NCI-H1048 (cell line): Measurements from ENCODE around the gene CCDC195.

ENCODE experiments used
- DNase-seq: peaks from one replicate; lab custom pipeline; 2025; lab: John Stamatoyannopoulos, UW

CCDC195 gene

GRCh38 chr2:224716201-224716600 is at the start of gene CCDC195:
Gene CCDC195 (minus strand): TSS chr2:224716365. CDS start chr2:224716365, 0 bp downstream.
- no peak for DNase-seq

GRCh38 chr2:224764565-224765236 is 48.5 kb upstream of the CCDC195 start:
- no peak for DNase-seq

- DNase-seq, result no peak
Observed at GRCh38 chr2:224757934-224758548, 41.9 kb upstream of the CCDC195 start.

GRCh38 chr2:224753743-224754540 is 37.8 kb upstream of the CCDC195 start:
- DNase-seq, result no peak

DNA sequence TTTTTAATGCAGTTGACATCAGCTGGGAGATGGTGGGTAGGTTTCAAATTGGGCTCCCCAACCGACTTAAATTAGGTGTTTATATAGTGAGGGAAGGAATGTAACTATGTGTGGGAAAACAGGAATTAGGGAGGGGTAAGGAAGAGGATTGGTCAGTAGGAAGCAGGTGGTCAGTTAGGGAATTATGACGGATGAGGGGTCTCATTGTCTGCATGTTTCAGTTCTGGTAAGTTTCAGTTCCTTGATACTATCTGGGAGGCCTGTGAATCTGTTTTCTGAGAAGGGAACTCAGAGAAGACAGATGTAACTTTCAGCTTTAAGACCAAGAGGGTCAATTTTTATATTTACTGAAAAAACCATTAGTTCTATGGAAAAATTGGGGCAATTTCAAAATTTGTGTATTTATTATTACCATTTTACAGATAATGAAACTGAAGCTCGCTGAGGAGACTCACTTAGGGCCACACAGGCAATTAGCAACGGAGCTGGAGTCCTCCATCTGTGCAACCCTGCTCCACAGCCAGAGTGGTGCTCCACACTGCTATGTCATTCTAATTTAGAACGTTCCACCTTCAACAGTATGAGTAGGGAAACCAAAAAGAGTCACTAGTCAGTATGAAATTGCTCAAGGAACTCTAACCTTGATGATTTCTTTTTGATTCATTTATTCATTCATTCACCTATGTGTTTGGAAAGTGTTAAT is 36.0 kb upstream of the CCDC195 start:
- DNase-seq, result no peak

DNA sequence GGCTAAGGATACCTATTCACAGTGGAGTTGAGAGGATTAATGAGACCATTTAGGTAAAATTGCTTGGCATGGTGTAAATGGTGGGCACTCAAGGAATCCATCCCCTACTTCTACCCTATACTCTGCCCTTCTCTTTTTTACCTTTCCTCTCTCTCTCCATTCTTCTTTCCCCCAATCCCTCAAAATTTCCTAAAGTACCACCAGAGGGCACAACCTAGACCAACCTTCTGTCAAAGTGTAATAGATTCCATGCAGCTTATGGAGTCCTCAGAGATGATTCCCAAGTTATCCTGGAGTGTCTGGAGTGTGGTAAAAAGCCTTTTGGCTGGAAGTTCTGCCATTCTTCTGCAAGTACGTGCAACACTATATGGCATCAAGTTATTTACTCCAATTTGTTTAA is 33.0 kb upstream of the CCDC195 start:
- DNase-seq, result no peak

- no peak for DNase-seq
Observed at GRCh38 chr2:224747765-224748164, 31.6 kb upstream of the CCDC195 start.

DNA sequence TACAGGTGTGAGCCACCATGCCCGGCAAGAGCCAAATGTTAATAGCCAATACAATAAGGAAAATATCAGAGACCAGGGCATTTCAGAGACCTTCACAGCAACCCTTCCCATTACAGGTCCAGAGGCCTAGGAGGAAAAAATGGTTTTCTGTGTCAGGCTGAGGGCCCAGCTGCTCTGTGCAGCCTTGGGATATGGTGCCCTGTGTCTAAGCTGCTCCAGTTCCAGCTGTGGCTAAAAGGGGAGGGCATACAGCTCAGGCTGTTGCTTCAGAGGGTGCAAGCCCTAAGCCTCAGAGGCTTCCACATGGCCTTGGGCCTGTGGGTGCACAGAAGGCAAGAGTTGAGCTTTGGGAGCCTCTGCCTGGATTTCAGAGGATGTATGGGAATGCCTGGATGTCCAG is 20.1 kb upstream of the CCDC195 start:
- DNase-seq, result no peak

- DNase-seq, result no peak
Observed at GRCh38 chr2:224734949-224735348, 18.8 kb upstream of the CCDC195 start.

DNA sequence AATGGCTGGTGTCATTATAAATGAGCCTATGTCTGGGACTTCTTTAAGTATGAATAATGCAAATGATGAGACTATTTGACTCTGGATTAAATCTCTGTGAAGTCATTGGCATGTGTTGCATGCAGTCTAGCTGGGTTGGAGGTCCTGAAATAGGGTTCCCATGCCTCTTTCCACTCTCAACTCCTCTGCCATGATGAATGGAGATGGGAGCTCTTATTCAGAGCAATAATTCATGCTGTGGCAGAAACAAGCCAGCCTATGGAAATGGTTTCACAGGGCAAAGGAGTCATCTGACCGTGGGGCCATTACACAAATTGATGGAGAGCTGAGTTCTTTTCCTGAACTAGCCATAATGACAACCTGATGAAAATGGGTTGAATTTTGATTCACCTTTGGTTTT is 15.5 kb upstream of the CCDC195 start:
- no peak for DNase-seq

DNA sequence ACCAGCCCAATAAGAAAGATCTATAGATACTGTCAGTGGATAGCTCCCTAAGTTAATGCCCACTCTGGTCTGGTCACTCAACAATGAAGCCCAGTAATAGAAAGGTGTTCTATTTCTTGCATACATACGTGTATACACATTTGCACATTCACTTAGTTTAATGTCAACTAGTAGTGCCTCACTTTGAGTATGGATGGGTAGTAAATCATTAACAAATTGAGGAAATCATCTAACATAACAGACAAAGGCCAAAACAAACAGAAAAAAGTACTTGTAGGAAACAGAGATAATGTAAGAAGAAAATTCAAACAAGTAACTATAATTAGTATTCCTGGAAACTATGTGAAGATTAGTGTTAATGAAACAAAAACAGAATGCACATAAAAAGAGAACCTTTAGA is 13.3 kb upstream of the CCDC195 start:
- no peak for DNase-seq

- DNase-seq, result no peak
Observed at GRCh38 chr2:224724331-224724730, 8.2 kb upstream of the CCDC195 start.

- no peak for DNase-seq
Observed at GRCh38 chr2:224723586-224724217, 7.5 kb upstream of the CCDC195 start.

- DNase-seq, result no peak
Observed at GRCh38 chr2:224722770-224723169, 6.6 kb upstream of the CCDC195 start.

DNA sequence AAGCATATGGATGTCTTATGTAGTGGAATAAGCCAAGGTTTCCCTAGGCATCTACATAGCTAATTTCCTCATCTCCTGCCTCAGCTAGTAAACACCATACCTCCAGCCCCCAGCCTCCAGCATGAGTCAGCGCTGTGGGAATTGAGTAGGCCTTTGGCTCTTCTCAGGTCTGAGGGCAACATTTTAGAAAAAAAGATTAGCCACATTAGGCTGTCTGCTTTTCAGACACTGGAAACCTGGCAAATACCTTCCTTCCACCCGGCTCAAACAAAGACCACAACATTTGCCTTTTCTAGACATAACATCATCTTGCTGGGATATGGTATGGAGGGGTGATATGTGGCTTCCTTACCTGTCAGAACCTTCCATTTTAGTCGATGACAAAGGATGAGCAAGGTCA is 6.1 kb upstream of the CCDC195 start:
- no peak for DNase-seq

- DNase-seq, result no peak
Observed at GRCh38 chr2:224716921-224717320, 756 bp upstream of the CCDC195 start.

DNA sequence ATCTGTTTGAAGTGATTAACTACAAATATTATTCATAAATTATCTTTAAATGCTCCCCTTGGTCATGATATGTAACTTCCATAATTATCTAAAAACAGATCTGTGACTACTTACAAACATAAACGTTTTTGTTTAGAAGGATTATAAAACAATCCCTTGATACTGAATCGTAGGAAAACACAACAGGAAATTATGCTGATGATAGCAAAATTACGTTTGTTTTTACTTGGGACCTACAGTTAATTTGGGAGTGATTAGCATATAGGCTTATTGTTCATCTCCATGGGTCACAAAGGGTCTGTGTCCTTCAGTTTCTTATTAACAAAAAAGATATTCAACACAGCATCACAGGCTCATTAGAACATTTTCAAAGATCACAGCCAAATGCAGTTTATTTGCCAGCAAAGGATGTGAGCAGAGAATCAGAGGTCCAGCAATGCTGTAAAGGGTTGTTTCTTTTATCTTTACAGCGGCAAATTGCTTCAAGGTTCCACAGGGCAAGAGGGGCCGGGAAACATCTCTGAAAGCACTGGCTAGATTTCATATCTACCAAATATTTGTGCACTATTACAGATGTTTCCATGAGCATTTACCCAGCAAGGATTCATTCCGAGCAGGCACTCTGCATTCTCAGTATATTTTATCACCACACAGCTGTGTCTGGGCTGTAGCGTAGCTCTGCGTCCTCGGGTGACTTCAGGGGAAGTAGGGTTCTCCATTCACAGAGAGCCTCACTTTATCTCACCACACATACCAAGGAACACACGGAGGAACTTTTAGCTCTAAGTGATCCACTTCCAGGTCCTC is 4.1 kb downstream of the CCDC195 start:
- no peak for DNase-seq

DNA sequence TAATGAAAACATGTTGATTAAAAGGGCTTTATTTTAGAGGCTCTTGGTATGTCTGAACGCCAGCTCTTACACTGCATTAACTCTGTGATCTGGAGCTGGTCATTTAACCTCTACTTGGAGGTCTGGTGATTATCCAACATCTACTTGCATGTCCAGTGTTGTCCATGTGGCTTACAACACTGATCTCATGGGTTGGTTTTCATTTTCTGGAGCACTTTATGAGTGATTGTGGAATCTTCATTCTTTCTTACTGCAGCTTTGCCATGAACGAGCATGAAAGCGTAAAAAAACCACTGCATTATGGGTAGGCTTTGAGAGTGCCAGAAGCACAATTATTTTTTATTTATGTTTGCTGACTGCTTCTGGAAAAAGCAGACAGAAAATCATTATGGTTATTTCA is 4.8 kb downstream of the CCDC195 start:
- DNase-seq, result no peak

DNA sequence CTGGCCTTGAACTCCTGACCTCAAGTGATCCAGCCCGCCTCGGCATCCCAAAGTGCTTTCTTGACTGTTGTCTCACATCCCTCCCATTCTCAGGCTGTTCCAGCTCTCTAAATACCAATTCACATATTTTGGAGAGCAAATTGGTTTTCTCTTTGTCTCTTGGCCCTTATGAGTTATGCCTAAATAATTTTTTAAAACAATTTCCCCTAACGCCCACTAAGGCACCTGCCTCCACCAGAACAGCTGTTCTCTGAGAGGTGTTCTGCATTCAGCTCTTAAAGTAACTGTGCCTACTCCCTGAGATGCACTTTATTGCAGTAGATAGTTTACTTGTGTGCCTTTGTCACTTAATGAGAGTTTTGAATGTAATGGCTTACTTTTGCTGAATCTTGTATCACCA is 6.9 kb downstream of the CCDC195 start:
- no peak for DNase-seq

DNA sequence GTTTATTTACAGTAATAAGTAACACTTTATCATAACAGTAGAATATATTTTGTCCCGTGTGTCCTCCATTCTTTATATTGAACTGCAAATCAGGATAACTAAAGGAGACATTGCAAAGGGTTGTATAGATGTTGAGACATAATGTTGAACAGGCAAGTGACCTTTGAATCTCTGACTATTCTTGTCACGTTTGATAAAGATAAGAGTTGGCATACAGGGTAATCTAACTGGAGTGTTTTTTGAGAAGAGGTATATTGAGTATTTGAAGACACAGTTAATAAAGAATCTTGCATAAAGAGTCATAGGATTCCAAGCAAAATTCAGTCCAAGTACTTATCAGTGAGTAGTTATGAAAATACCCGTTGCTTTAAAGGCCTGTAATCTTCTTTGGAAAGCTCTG is 21.7 kb downstream of the CCDC195 start:
- no peak for DNase-seq

- no peak for DNase-seq
Observed at GRCh38 chr2:224691563-224691962, 24.6 kb downstream of the CCDC195 start.
